HepG2 (cell line): ENCODE results near the gene TEX28. TPM values are rescaled to one million over a fixed set of nuclear protein-coding genes. Genes with fewer than 3 reads are reported as not detected.

ENCODE experiments used
- ATAC-seq: fragments of 200-7000 bp; cut with Tn5 transposase; 3 replicates; pipeline ENCODE4 v1.9.1; 2020; ENCODE audit warnings: mild to moderate bottlenecking, moderate library complexity
- BruUV-seq: library from RNA; stranded (reverse); fragments of 400-500 nt; replicated peaks from 2 replicates; lab custom pipeline; 2021; lab: Mats Ljungman, UMichigan
- CTCF ChIA-PET: fragments of 300-600 bp; formaldehyde crosslinking; extraction: SDS; loops from one replicate; lab custom pipeline; 2021; ENCODE audit warnings: low total read pairs, inconsistent platforms, low intra/inter-chr PET ratio; lab: Yijun Ruan, JAX
- POLR2A ChIA-PET: fragments of 350-600 bp; sonication (Branson Sonifier 250); formaldehyde crosslinking; loops from one replicate; lab custom pipeline; 2020; ENCODE audit warnings: antibody characterized with exemption, inconsistent platforms; lab: Yijun Ruan, JAX
- DNase-seq: peaks from one replicate; pipeline ENCODE4 v3.0.0-alpha.2; 2015; ENCODE audit warnings: low spot score
- FAIRE-seq: peaks from 3 replicates; lab custom pipeline; 2011; peaks lifted over from hg19 to GRCh38; lab: Jason Lieb, UNC
- H2AFZ ChIP-seq: one replicate; pipeline ENCODE4 v1.6.1; 2011; ENCODE audit warnings: low read length, inconsistent platforms
- H3K27ac ChIP-seq: fragments of 300-600 bp; 3 replicates; pipeline ENCODE4 v1.8.0; 2011; ENCODE audit warnings: mixed run types, mild to moderate bottlenecking, mixed read lengths, low read length, inconsistent platforms; ENCODE audit not compliant: insufficient read depth; ENCODE audit errors: extremely low read length
- H3K27me3 ChIP-seq, 2 experiments: fragments of 200-600 bp in 1 of 2; 2 replicates in 1 of 2; 3 replicates in 1 of 2; pipeline versions ENCODE4 v1.6.0 to v1.8.0; 2011; ENCODE audit warnings: low read length in 2 of 2, mild to moderate bottlenecking in 2 of 2, moderate library complexity in 2 of 2, inconsistent platforms in 1 of 2; ENCODE audit not compliant: insufficient read depth in 2 of 2, control insufficient read depth in 1 of 2
- H3K36me3 ChIP-seq, 2 experiments: fragments of 200-600 bp in 1 of 2; replicated peaks in 1 of 2; 2 replicates in 1 of 2; 3 replicates in 1 of 2; pipeline versions ENCODE4 v1.5.1 to v1.8.0; 2011; ENCODE audit warnings: low read length in 2 of 2, inconsistent platforms in 1 of 2; ENCODE audit not compliant: insufficient read depth in 2 of 2, control insufficient read depth in 1 of 2
- H3K4me1 ChIP-seq: 2 replicates; pipeline ENCODE4 v1.5.1; 2012; ENCODE audit warnings: low read length, inconsistent platforms; ENCODE audit not compliant: insufficient read depth
- H3K4me2 ChIP-seq: 2 replicates; pipeline ENCODE4 v1.6.0; 2011; ENCODE audit warnings: low read depth, low read length, inconsistent platforms
- H3K4me3 ChIP-seq, 3 experiments: fragments of 200-600 bp in 1 of 3; sonication (generic), shearing (Covaris generic) in 1 of 3; replicated peaks in 1 of 3; 2 replicates each; pipeline ENCODE4 v1.5.1; 2011 to 2016; ENCODE audit warnings: low read length in 3 of 3, inconsistent platforms in 2 of 3, low read depth in 2 of 3, mild to moderate bottlenecking in 2 of 3, control low read depth in 1 of 3, mixed read lengths in 1 of 3; ENCODE audit not compliant: insufficient read depth in 1 of 3
- H3K79me2 ChIP-seq: one replicate; pipeline ENCODE4 v1.6.1; 2011; ENCODE audit warnings: low read length, inconsistent platforms; ENCODE audit not compliant: insufficient read depth
- H3K9ac ChIP-seq: 2 replicates; pipeline ENCODE4 v1.6.0; 2011; ENCODE audit warnings: mild to moderate bottlenecking, low read depth, low read length, inconsistent platforms; ENCODE audit not compliant: insufficient read depth
- H3K9me3 ChIP-seq: 2 replicates; pipeline ENCODE4 v1.5.1; 2012; ENCODE audit warnings: mild to moderate bottlenecking, low read length
- H4K20me1 ChIP-seq: 2 replicates; pipeline ENCODE4 v1.6.0; 2011; ENCODE audit warnings: inconsistent platforms, mild to moderate bottlenecking, low read length, moderate library complexity; ENCODE audit not compliant: insufficient read depth
- RERE ChIP-seq: IDR thresholded peaks from 2 replicates; pipeline ENCODE4 v1.6.1; 2016; ENCODE audit warnings: low read depth, missing genetic modification reagents, missing compliant biosample characterization
- SETDB1 ChIP-seq: sonication (generic); formaldehyde crosslinking; IDR thresholded peaks from 2 replicates; pipeline ENCODE4 v1.5.1; 2020; ENCODE audit warnings: missing genetic modification reagents, mild to moderate bottlenecking, borderline replicate concordance
- SP140L ChIP-seq: sonication (generic); formaldehyde crosslinking; IDR thresholded peaks from 2 replicates; pipeline ENCODE4 v1.4.0; 2020; ENCODE audit warnings: missing genetic modification reagents, borderline replicate concordance
- TFDP2 ChIP-seq: sonication (generic); formaldehyde crosslinking; IDR thresholded peaks from 2 replicates; pipeline ENCODE4 v1.4.0; 2020; ENCODE audit warnings: missing genetic modification reagents
- ZNF12 ChIP-seq: sonication (generic); formaldehyde crosslinking; IDR thresholded peaks from 2 replicates; pipeline ENCODE4 v1.5.0; 2020; ENCODE audit warnings: missing genetic modification reagents
- ZNF264 ChIP-seq: sonication (generic); formaldehyde crosslinking; IDR thresholded peaks from 2 replicates; pipeline ENCODE4 v1.4.0; 2020; ENCODE audit warnings: missing genetic modification reagents
- ZNF562 ChIP-seq: sonication (generic); formaldehyde crosslinking; IDR thresholded peaks from 2 replicates; pipeline ENCODE4 v1.8.0; 2022; ENCODE audit warnings: missing genetic modification reagents, borderline replicate concordance
- WGBS: methylation state at CpG from one replicate; pipeline ENCODE4 v1.1.6; 2017; ENCODE audit warnings: low lambda C conversion rate; 5-methylcytosine and 5-hydroxymethylcytosine counted together
- in situ Hi-C: cut with HindIII; loops from 2 replicates; pipeline ENCODE4 v1.10.0; 2017; ENCODE audit warnings: low pct_unique_long_range_greater_than_20kb; ENCODE audit not compliant: extremely low pct_ligation_motif_present
- intact Hi-C: fragments of 100-400 bp; cut with micrococcal nuclease; formaldehyde crosslinking; loops from one replicate; pipeline ENCODE4 v1.10.0; 2022; ENCODE audit not compliant: unreplicated experiment
- polyA plus RNA-seq, 8 experiments: library from polyadenylated mRNA; depleted of rRNA in 3 of 8; stranded (reverse) in 7 of 8; unstranded in 1 of 8; fragments of >200 nt; fragmentation: Illumina TruSeq in 4 of 8; extraction: Trizol in 4 of 8; gene quantifications; 2 replicates each; pipeline versions ENCODE4 v1.2.1 to v1.2.3, GENCODE V29; 2011 to 2016; ENCODE audit warnings: low read depth in 4 of 8, missing spikeins in 1 of 8, mixed read lengths in 1 of 8; ENCODE audit not compliant: insufficient read depth in 1 of 8
- total RNA-seq, 5 experiments: library from RNA; depleted of rRNA; stranded (reverse); fragments of >200 nt; fragmentation: Illumina TruSeq; extraction: Trizol; gene quantifications; 2 replicates each; pipeline ENCODE4 v1.2.3, GENCODE V29; 2016; ENCODE audit warnings: low read depth in 1 of 5

TEX28 gene
- total and polyA plus RNA-seq, 2 of the 13 experiments (the other 11 are each of a cell fraction or from before 2014, with no cell fraction given): not detected

GRCh38 chrX:154309041-154309775, 14.3 kb upstream of the TEX28 start:
- FAIRE-seq: no peak
- H3K79me2 ChIP-seq: no peaks in the 10 kb centered on the region

GRCh38 chrX:154308108-154308946, 13.4 kb upstream of the TEX28 start:
- POLR2A ChIA-PET: no interaction called here
- DNase-seq: peak; percentile 16
- Histone ChIP-seq H3K79me2 (no peaks in the 10 kb centered on the region), H3K9me3 (no peaks in the 10 kb centered on the region), H3K36me3 (no peaks in the 10 kb centered on the region), H3K4me3 (no peak overlapping the region), H3K27ac (no peak overlapping the region), H3K27me3 (no peaks in the 10 kb centered on the region), H2AFZ (no peak overlapping the region), H4K20me1 (no peaks in the 10 kb centered on the region), H3K9ac (no peak overlapping the region), H3K4me1 (peaks cover 9% of the 10 kb centered on the region), H3K4me2 (no peak overlapping the region)
- 54% methylated on average over 7 of the region's 9 CpGs for WGBS
- intact Hi-C loops (no loop called here), in situ Hi-C loops (no loop called here)
- CTCF ChIA-PET: interaction anchor here (1.4 kb wide), 1 partner anchor 172 kb away, joined by 7 read pairs; no protein-coding TSS in a partner anchor
- BruUV-seq: no TSS peak
- peak; percentile 63 for ATAC-seq
- peak; percentile 90 for FAIRE-seq
- TF ChIP-seq ZNF264 (CRISPR knock-in tag) (no peak), RERE (CRISPR knock-in tag) (no peak), ZNF562 (CRISPR knock-in tag) (no peak), SETDB1 (no peak), TFDP2 (CRISPR knock-in tag) (no peak), SP140L (no peak)

More at GRCh38 chrX:154309041-154309775, 14.3 kb upstream of the TEX28 start:
- H3K4me3 ChIP-seq: no peak overlapping the region
- H2AFZ ChIP-seq: no peak overlapping the region
- ChIA-PET CTCF (interaction anchor here (1.4 kb wide), 1 partner anchor 173 kb away, joined by 7 read pairs; no protein-coding TSS in a partner anchor), POLR2A (no interaction called here)
- H3K4me1 ChIP-seq: peaks cover 11% of the 10 kb centered on the region
- WGBS: 80% methylated on average over 3 of the region's 16 CpGs
- BruUV-seq: no TSS peak
- TF ChIP-seq ZNF12 (CRISPR knock-in tag): no peak
- ATAC-seq (no peak), DNase-seq (no peak)
- H3K27me3 ChIP-seq: no peaks in the 10 kb centered on the region
- H4K20me1 ChIP-seq: no peaks in the 10 kb centered on the region
- in situ Hi-C loops: no loop called here
- no peaks in the 10 kb centered on the region for H3K36me3 ChIP-seq
- H3K27ac ChIP-seq: no peak overlapping the region
- H3K4me2 ChIP-seq: no peak overlapping the region
- intact Hi-C loops: no loop called here
- H3K9me3 ChIP-seq: no peaks in the 10 kb centered on the region
- no peak overlapping the region for H3K9ac ChIP-seq
